Cardiac fibroblast (primary cell): Measurements from ENCODE around the gene RASA3.

Experiments
- DNase-seq, 2 donors: peaks; one replicate each; pipeline versions ENCODE4 v3.0.0 to v3.0.0-alpha.2; 2010; ENCODE audit warnings: low read depth in 2 of 2
- H3K4me3 ChIP-seq, 2 donors: replicated peaks in 1 of 2; 1 replicate in 1 of 2; 2 replicates in 1 of 2; pipeline ENCODE4 v1.5.1; 2011; ENCODE audit warnings: low read depth in 2 of 2, low read length in 2 of 2, mild to moderate bottlenecking in 2 of 2, moderate library complexity in 1 of 2
- CTCF ChIP-seq: IDR thresholded peaks from one replicate; pipeline ENCODE4 v1.5.1; 2011; ENCODE audit warnings: low read depth, mild to moderate bottlenecking, low read length, inconsistent platforms

The RASA3 gene

GRCh38 chr13:114145722-114146121, 13.3 kb upstream of the RASA3 start:
- no peak for DNase-seq
- no peak for TF ChIP-seq CTCF
- no peak overlapping the region for H3K4me3 ChIP-seq

GRCh38 chr13:114145256-114145655, 12.8 kb upstream of the RASA3 start:
- TF ChIP-seq CTCF, result no peak
- H3K4me3 ChIP-seq, result no peak overlapping the region
- no peak for DNase-seq

- TF ChIP-seq CTCF, result no peak
- no peak overlapping the region for H3K4me3 ChIP-seq
- DNase-seq, result no peak
These were observed 12.3 kb upstream of the RASA3 start for GRCh38 chr13:114144606-114145244.

- no peak for TF ChIP-seq CTCF
- DNase-seq, result no peak
- H3K4me3 ChIP-seq, result no peak overlapping the region
These were observed 11.6 kb upstream of the RASA3 start for GRCh38 chr13:114143806-114144605.

- TF ChIP-seq CTCF, result no peak
- H3K4me3 ChIP-seq, result no peak overlapping the region
- no peak for DNase-seq
These were observed 10.4 kb upstream of the RASA3 start for GRCh38 chr13:114142640-114143490.

- no peak overlapping the region for H3K4me3 ChIP-seq
- TF ChIP-seq CTCF, result no peak
- DNase-seq, result no peak
These were observed 9.7 kb upstream of the RASA3 start for GRCh38 chr13:114142137-114142550.
